Aorta (tissue), 5 donors: Measurements from ENCODE around the gene TEX101. TPM values are rescaled to one million over a fixed set of nuclear protein-coding genes. Genes with fewer than 3 reads are reported as not detected.

Experiments
- ATAC-seq: fragments of 200-7000 bp; cut with Tn5 transposase; one replicate; pipeline ENCODE4 v1.9.1; 2022; ENCODE audit warnings: moderate library complexity; ENCODE audit not compliant: low FRiP score
- DNase-seq, 2 donors: peaks; one replicate each; pipeline ENCODE4 v3.0.0-alpha.2; 2020
- H3K27ac ChIP-seq, 2 donors: one replicate each; pipeline ENCODE4 v1.5.1; 2013; ENCODE audit warnings: low read length in 2 of 2, mild to moderate bottlenecking in 2 of 2, moderate library complexity in 2 of 2, control low read depth in 1 of 2, inconsistent platforms in 1 of 2, low read depth in 1 of 2
- H3K27me3 ChIP-seq, 2 donors: one replicate each; pipeline ENCODE4 v1.6.1; 2013; ENCODE audit warnings: control low read depth in 1 of 2, low read length in 1 of 2, mild to moderate bottlenecking in 1 of 2, moderate library complexity in 1 of 2; ENCODE audit not compliant: insufficient read depth in 2 of 2, control insufficient read depth in 1 of 2
- H3K36me3 ChIP-seq, 2 donors: one replicate each; pipeline ENCODE4 v1.6.1; 2013; ENCODE audit warnings: control low read depth in 1 of 2, low read length in 1 of 2, mild to moderate bottlenecking in 1 of 2; ENCODE audit not compliant: insufficient read depth in 2 of 2, control insufficient read depth in 1 of 2
- H3K4me1 ChIP-seq, 2 donors: one replicate each; pipeline ENCODE4 v1.6.1; 2013; ENCODE audit warnings: low read length in 2 of 2, control low read depth in 1 of 2, mild to moderate bottlenecking in 1 of 2, moderate library complexity in 1 of 2; ENCODE audit not compliant: insufficient read depth in 2 of 2, control insufficient read depth in 1 of 2
- H3K4me3 ChIP-seq, 2 donors: one replicate each; pipeline ENCODE4 v1.5.1; 2013; ENCODE audit warnings: low read length in 2 of 2, control low read depth in 1 of 2, mild to moderate bottlenecking in 1 of 2
- H3K9me3 ChIP-seq: one replicate; pipeline ENCODE4 v1.6.1; 2013; ENCODE audit warnings: mild to moderate bottlenecking, low read length; ENCODE audit not compliant: control insufficient read depth
- WGBS, 2 donors: extraction: QIAGEN DNeasy Blood & Tissue Kit; methylation state at CpG; one replicate each; pipeline ENCODE4 v1.1.7; 2013; 5-methylcytosine and 5-hydroxymethylcytosine counted together
- intact Hi-C, 2 donors: fragments of 100-400 bp; cut with DNase I; formaldehyde crosslinking; loops; one replicate each; pipeline versions ENCODE4 v1.14.2 to v1.15.0; 2022
- polyA plus RNA-seq, 2 donors: library from polyadenylated mRNA; stranded (reverse); fragments of 200-250 nt; gene quantifications; one replicate each; pipeline ENCODE4 v1.2.3, GENCODE V29; 2013
- total RNA-seq, 2 donors: library from RNA; stranded (reverse); fragmentation: NEBNext Ultra II Directional; extraction: Animal tissue kit (Norgen Biotek cat#: 25700); gene quantifications; one replicate each; pipeline ENCODE4 v1.2.1, GENCODE V29; 2021
- donor health status: healthy with polysubstance abuse.
- donor health status: Bipolar disorder and iron deficiency.
- donor health status: DM: no; HTN: no; CAD: no.
- donor health status: DM: no; HTN: no; CAD: no.
- donor health status: DM: yes; HTN: yes; CAD: no.

Gene TEX101
- total and polyA plus RNA-seq, 4 donors: not detected

- Histone ChIP-seq H3K27me3 (no peaks in the 10 kb centered on the region), H3K36me3 (no peaks in the 10 kb centered on the region), H3K27ac (no peak overlapping the region), H3K4me1 (no peaks in the 10 kb centered on the region), H3K4me3 (no peak overlapping the region), H3K9me3 (no peaks in the 10 kb centered on the region)
- WGBS, 2 donors: 89 to 95% methylated on average over 7 of the region's 7 CpGs
- intact Hi-C loops: loop anchor here in 1 of 2 donors (5.0 kb wide), 2 partner anchors 40 to 55 kb away; partner anchors contain the start of gene PHLDB3
- ATAC-seq (no peak), DNase-seq (no peak)
These were observed 47.7 kb downstream of the TEX101 start for GRCh38 chr19:43462383-43462782.

GRCh38 chr19:43462785-43463380, 48.2 kb downstream of the TEX101 start:
- peak overlapping the region in 1 of 2 donors; percentile 12 for H3K4me3 ChIP-seq
- WGBS, 2 donors: 10% methylated on average over 31 to 33 of the region's 33 CpGs
- no peaks in the 10 kb centered on the region for H3K27me3 ChIP-seq
- no peak overlapping the region for H3K27ac ChIP-seq
- intact Hi-C loops: loop anchor here (1.0 to 5.0 kb wide), 3 partner anchors 39 to 54 kb away; partner anchors contain the start of gene PHLDB3 (in 2 of the 2)
- ATAC-seq: no peak
- DNase-seq: no peak
- no peaks in the 10 kb centered on the region for H3K36me3 ChIP-seq
- H3K4me1 ChIP-seq: no peaks in the 10 kb centered on the region
- H3K9me3 ChIP-seq: no peaks in the 10 kb centered on the region

GRCh38 chr19:43463381-43464133, 48.9 kb downstream of the TEX101 start:
- intact Hi-C loops: loop anchor here (1.0 to 5.0 kb wide), 4 partner anchors 11 to 54 kb away; partner anchors contain the start of gene PHLDB3 (in 2 of the 2)
- H3K27me3 ChIP-seq: no peaks in the 10 kb centered on the region
- 0 to 1% methylated on average over 56 to 57 of the region's 57 CpGs for WGBS, 2 donors

GRCh38 chr19:43464134-43464775, 49.6 kb downstream of the TEX101 start:
- Histone ChIP-seq H3K36me3 (no peaks in the 10 kb centered on the region), H3K27me3 (no peaks in the 10 kb centered on the region), H3K4me1 (no peaks in the 10 kb centered on the region), H3K27ac (peak overlapping the region in 1 of 2 donors; percentile 78), H3K4me3 (peak overlapping the region; percentile 14 to 42), H3K9me3 (no peaks in the 10 kb centered on the region)
- ATAC-seq: peak; percentile 87
- DNase-seq: peak; percentile 89 to 92
- WGBS, 2 donors: 12 to 16% methylated on average over 31 to 33 of the region's 33 CpGs
- intact Hi-C loops: loop anchor here (1.0 to 5.0 kb wide), 3 partner anchors 10 to 53 kb away; partner anchors contain the start of gene PHLDB3 (in 1 of the 2)

More at GRCh38 chr19:43463381-43464133, 48.9 kb downstream of the TEX101 start:
- no peaks in the 10 kb centered on the region for H3K4me1 ChIP-seq
- H3K4me3 ChIP-seq: peak overlapping the region; percentile 14 to 42
- peak overlapping the region in 1 of 2 donors; percentile 78 for H3K27ac ChIP-seq
- ATAC-seq: peak; percentile 96
- DNase-seq: peak; percentile 99 to 100
- H3K9me3 ChIP-seq: no peaks in the 10 kb centered on the region
- H3K36me3 ChIP-seq: no peaks in the 10 kb centered on the region

- Histone ChIP-seq H3K4me1 (no peaks in the 10 kb centered on the region), H3K27ac (no peak within 1 kb of the TSS), H3K36me3 (no peaks in the 10 kb centered on the region), H3K27me3 (no peaks in the 10 kb centered on the region), H3K9me3 (no peaks in the 10 kb centered on the region), H3K4me3 (no peak within 1 kb of the TSS)
- ATAC-seq (no peak), DNase-seq (peak in 1 of 2 donors; percentile 81)
- intact Hi-C loops: no loop called here
- 24 to 25% methylated on average over 24 of the region's 24 CpGs for WGBS, 2 donors
These were observed 50.9 kb downstream of the TEX101 start, which contains the start of gene LYPD3 for GRCh38 chr19:43465468-43466120. LYPD3 (minus strand) TSS chr19:43465608; CDS start chr19:43465571, 37 bp downstream.

GRCh38 chr19:43466793-43467192, 52.1 kb downstream of the TEX101 start:
- no peak for ATAC-seq
- Histone ChIP-seq H3K27ac (no peak overlapping the region), H3K4me1 (no peaks in the 10 kb centered on the region), H3K36me3 (no peaks in the 10 kb centered on the region), H3K9me3 (no peaks in the 10 kb centered on the region), H3K4me3 (no peak overlapping the region), H3K27me3 (no peaks in the 10 kb centered on the region)
- DNase-seq: no peak
- intact Hi-C loops: no loop called here
- 91 to 100% methylated on average over 1 of the region's 1 CpG for WGBS, 2 donors

GRCh38 chr19:43467276-43467675, 52.6 kb downstream of the TEX101 start:
- Histone ChIP-seq H3K4me3 (no peak overlapping the region), H3K4me1 (no peaks in the 10 kb centered on the region), H3K27ac (no peak overlapping the region), H3K27me3 (no peaks in the 10 kb centered on the region), H3K9me3 (no peaks in the 10 kb centered on the region), H3K36me3 (no peaks in the 10 kb centered on the region)
- DNase-seq: no peak
- ATAC-seq: no peak
- intact Hi-C loops: no loop called here
- WGBS, 2 donors: 87 to 88% methylated on average over 6 of the region's 6 CpGs

GRCh38 chr19:43467730-43468129, 53.0 kb downstream of the TEX101 start:
- no peak for ATAC-seq
- no peaks in the 10 kb centered on the region for H3K36me3 ChIP-seq
- no peaks in the 10 kb centered on the region for H3K4me1 ChIP-seq
- H3K4me3 ChIP-seq: no peak overlapping the region
- no peaks in the 10 kb centered on the region for H3K9me3 ChIP-seq
- no peaks in the 10 kb centered on the region for H3K27me3 ChIP-seq
- no peak overlapping the region for H3K27ac ChIP-seq
- 91 to 96% methylated on average over 4 of the region's 4 CpGs for WGBS, 2 donors
- DNase-seq: no peak
- intact Hi-C loops: no loop called here
